A549 (cell line): ENCODE data around the gene NDC1. TPM values are rescaled to one million over a fixed set of nuclear protein-coding genes. Genes with fewer than 3 reads are reported as not detected.
"Not testable (repeated sequence)": the region's sequence is repeated elsewhere in the genome, so short reads cannot be mapped to it uniquely, and the experiment has no call there.

Experiments
- ATAC-seq, 2 experiments: fragments of 200-7000 bp in 1 of 2; fragments of >200 bp in 1 of 2; cut with Nextera tagmentation in 1 of 2; cut with Tn5 transposase in 1 of 2; 3 replicates each; pipeline versions ENCODE4 v1.8.0 to v1.9.1; 2018 to 2020; ENCODE audit warnings: mild to moderate bottlenecking in 1 of 2, moderate library complexity in 1 of 2
- CTCF ChIA-PET: fragments of 300-600 bp; sonication (Branson Sonifier 250); formaldehyde crosslinking; extraction: SDS; loops from one replicate; lab custom pipeline; 2021; ENCODE audit warnings: antibody characterized with exemption, inconsistent platforms; lab: Yijun Ruan, JAX
- POLR2A ChIA-PET: fragments of 350-600 bp; formaldehyde crosslinking; extraction: SDS; loops from one replicate; lab custom pipeline; 2021; ENCODE audit warnings: antibody characterized with exemption, inconsistent platforms; lab: Yijun Ruan, JAX
- DNase-seq, 2 experiments: peaks; one replicate each; pipeline versions ENCODE4 v3.0.0 to v3.0.0-alpha.2; 2011 to 2016; ENCODE audit warnings: low read depth in 1 of 2, low spot score in 1 of 2
- FAIRE-seq: peaks from 2 replicates; lab custom pipeline; 2011; peaks lifted over from hg19 to GRCh38; lab: Jason Lieb, UNC
- H3K27ac ChIP-seq, 2 experiments: fragments of >200 bp; sonication (Bioruptor Twin); formaldehyde crosslinking; 3 replicates each; pipeline ENCODE4 v1.5.1; 2016 to 2017
- H3K4me1 ChIP-seq: fragments of >200 bp; sonication (Bioruptor Twin); formaldehyde crosslinking; 3 replicates; pipeline ENCODE4 v1.6.1; 2016
- H3K4me2 ChIP-seq: fragments of >200 bp; sonication (Bioruptor Twin); formaldehyde crosslinking; 3 replicates; pipeline ENCODE4 v1.6.1; 2016
- H3K4me3 ChIP-seq: fragments of >200 bp; sonication (Bioruptor Twin); formaldehyde crosslinking; 3 replicates; pipeline ENCODE4 v1.5.1; 2016
- H3K9me3 ChIP-seq: fragments of >200 bp; sonication (Bioruptor Twin); formaldehyde crosslinking; 3 replicates; pipeline ENCODE4 v1.6.1; 2016
- CBX2 ChIP-seq: fragments of 200-600 bp; sonication (generic); IDR thresholded peaks from 2 replicates; pipeline ENCODE4 v1.6.1; 2016; ENCODE audit warnings: low read depth, mild to moderate bottlenecking, borderline replicate concordance
- CHD2 ChIP-seq: fragments of 150-350 bp; IDR thresholded peaks from 2 replicates; pipeline ENCODE4 v1.6.1; 2014; ENCODE audit warnings: low read length; ENCODE audit not compliant: partially characterized antibody
- CHD4 ChIP-seq: fragments of 200-600 bp; sonication (generic); IDR thresholded peaks from 2 replicates; pipeline ENCODE4 v1.6.1; 2016; ENCODE audit warnings: antibody characterized with exemption, mild to moderate bottlenecking, borderline replicate concordance
- EHF ChIP-seq: fragments of 250-450 bp; sonication (Bioruptor Pico); IDR thresholded peaks from 2 replicates; pipeline ENCODE4 v1.5.0; 2020; ENCODE audit warnings: mild to moderate bottlenecking
- EHMT2 ChIP-seq: fragments of 200-600 bp; sonication (generic); IDR thresholded peaks from 2 replicates; pipeline ENCODE4 v1.6.1; 2016; ENCODE audit warnings: antibody characterized with exemption, low read depth, mild to moderate bottlenecking, moderate library complexity
- FOSB ChIP-seq: fragments of 250-450 bp; sonication (Bioruptor Pico); IDR thresholded peaks from 2 replicates; pipeline ENCODE4 v1.5.0; 2020; ENCODE audit warnings: mild to moderate bottlenecking, moderate library complexity
- FOSL2 ChIP-seq, 2 experiments: fragments of 450-650 bp in 1 of 2; fragments of >200 bp in 1 of 2; sonication (Bioruptor Twin) in 1 of 2; formaldehyde crosslinking; IDR thresholded peaks; 2 replicates each; pipeline versions ENCODE4 v1.5.0 to v1.6.1; 2016 to 2020; ENCODE audit warnings: mild to moderate bottlenecking in 1 of 2, moderate library complexity in 1 of 2
- HOXB13 ChIP-seq: fragments of 250-450 bp; sonication (Bioruptor Pico); IDR thresholded peaks from 2 replicates; pipeline ENCODE4 v1.5.0; 2020; ENCODE audit warnings: low read depth, mild to moderate bottlenecking, moderate library complexity
- HOXB5 ChIP-seq: fragments of 250-450 bp; sonication (Bioruptor Pico); IDR thresholded peaks from 2 replicates; pipeline ENCODE4 v1.5.0; 2020; ENCODE audit warnings: mild to moderate bottlenecking, moderate library complexity
- JUN ChIP-seq, 2 experiments: fragments of >200 bp; sonication (Bioruptor Twin); formaldehyde crosslinking; IDR thresholded peaks; 2 replicates in 1 of 2; 3 replicates in 1 of 2; pipeline ENCODE4 v1.6.1; 2016 to 2017
- JUNB ChIP-seq: fragments of >200 bp; sonication (Bioruptor Twin); formaldehyde crosslinking; IDR thresholded peaks from 2 replicates; pipeline ENCODE4 v1.6.1; 2016
- MAZ ChIP-seq: fragments of 150-350 bp; IDR thresholded peaks from 2 replicates; pipeline ENCODE4 v1.6.1; 2014; ENCODE audit warnings: antibody characterized with exemption, low read depth, low read length, borderline replicate concordance
- NR3C1 ChIP-seq: fragments of >200 bp; sonication (Bioruptor Twin); formaldehyde crosslinking; IDR thresholded peaks from 3 replicates; pipeline ENCODE4 v1.6.1; 2017
- POLR2A ChIP-seq: IDR thresholded peaks from 2 replicates; pipeline ENCODE4 v1.6.1; 2012; ENCODE audit warnings: mild to moderate bottlenecking, low read length
- RAD21 ChIP-seq, 2 experiments: fragments of >200 bp in 1 of 2; sonication (Bioruptor Twin) in 1 of 2; formaldehyde crosslinking in 1 of 2; IDR thresholded peaks in 1 of 2; conservative IDR thresholded peaks in 1 of 2; 2 replicates in 1 of 2; 3 replicates in 1 of 2; pipeline ENCODE4 v1.6.1; 2012 to 2018; ENCODE audit warnings: inconsistent platforms in 1 of 2
- RARB ChIP-seq: fragments of 250-450 bp; sonication (Bioruptor Pico); IDR thresholded peaks from 2 replicates; pipeline ENCODE4 v1.8.0; 2021; ENCODE audit warnings: mild to moderate bottlenecking, moderate library complexity
- RFX5 ChIP-seq: fragments of 450-650 bp; IDR thresholded peaks from 2 replicates; pipeline ENCODE4 v1.7.1; 2014; ENCODE audit warnings: antibody characterized with exemption, mild to moderate bottlenecking, moderate library complexity
- SMC3 ChIP-seq: fragments of >200 bp; sonication (Bioruptor Twin); formaldehyde crosslinking; IDR thresholded peaks from 3 replicates; pipeline ENCODE4 v1.6.1; 2018; ENCODE audit warnings: inconsistent platforms
- SREBF2 ChIP-seq: fragments of 450-650 bp; IDR thresholded peaks from 2 replicates; pipeline ENCODE4 v1.6.1; 2014; ENCODE audit warnings: mild to moderate bottlenecking, moderate library complexity
- TFCP2L1 ChIP-seq: fragments of 250-450 bp; sonication (Bioruptor Pico); IDR thresholded peaks from 2 replicates; pipeline ENCODE4 v1.5.0; 2021; ENCODE audit warnings: mild to moderate bottlenecking
- ZC3H11A ChIP-seq: fragments of 450-650 bp; IDR thresholded peaks from 2 replicates; pipeline ENCODE4 v1.6.1; 2014; ENCODE audit warnings: antibody characterized with exemption, mild to moderate bottlenecking
- ZNF302 ChIP-seq: fragments of 250-450 bp; sonication (Bioruptor Pico); IDR thresholded peaks from 2 replicates; pipeline ENCODE4 v1.9.0; 2021; ENCODE audit warnings: inconsistent platforms, mild to moderate bottlenecking, moderate library complexity
- ZSCAN20 ChIP-seq: fragments of 250-450 bp; sonication (Bioruptor Pico); IDR thresholded peaks from 2 replicates; pipeline ENCODE4 v1.8.0; 2022; ENCODE audit warnings: mild to moderate bottlenecking, moderate library complexity
- WGBS: methylation state at CpG from one replicate; pipeline ENCODE4 v1.1.6; 2017; ENCODE audit errors: missing lambda C conversion rate; 5-methylcytosine and 5-hydroxymethylcytosine counted together
- polyA plus RNA-seq, 4 experiments: library from polyadenylated mRNA; depleted of rRNA in 3 of 4; stranded (reverse); fragments of >200 nt; fragmentation: RNase III in 1 of 4; extraction: RNeasy Plus Mini Kit Qiagen cat#74134 plus additional on column Dnase treatment in 1 of 4; gene quantifications; 2 replicates in 3 of 4; 3 replicates in 1 of 4; pipeline ENCODE4 v1.2.3, GENCODE V29; 2011 to 2017
- TF ChIP-seq, protein P1 (sequence below): IDR thresholded peaks from 2 replicates; pipeline ENCODE4 v1.6.1; 2012; ENCODE audit warnings: low read depth, borderline replicate concordance
- TF ChIP-seq, protein P2 (sequence below): fragments of >200 bp; sonication (Bioruptor Twin); formaldehyde crosslinking; IDR thresholded peaks from 2 replicates; pipeline ENCODE4 v1.6.1; 2016
- TF ChIP-seq, protein P3 (sequence below): fragments of >200 bp; sonication (Bioruptor Twin); formaldehyde crosslinking; IDR thresholded peaks from 3 replicates; pipeline ENCODE4 v1.5.1; 2016
- TF ChIP-seq, protein P4 (sequence below): fragments of 250-450 bp; sonication (Bioruptor Pico); IDR thresholded peaks from 2 replicates; pipeline ENCODE4 v1.5.0; 2021; ENCODE audit warnings: mild to moderate bottlenecking, moderate library complexity, borderline replicate concordance

Gene NDC1
- polyA plus RNA-seq, 2 of the 4 experiments (the other 2 are of a cell fraction): 26.4 to 49.5 TPM

DNA sequence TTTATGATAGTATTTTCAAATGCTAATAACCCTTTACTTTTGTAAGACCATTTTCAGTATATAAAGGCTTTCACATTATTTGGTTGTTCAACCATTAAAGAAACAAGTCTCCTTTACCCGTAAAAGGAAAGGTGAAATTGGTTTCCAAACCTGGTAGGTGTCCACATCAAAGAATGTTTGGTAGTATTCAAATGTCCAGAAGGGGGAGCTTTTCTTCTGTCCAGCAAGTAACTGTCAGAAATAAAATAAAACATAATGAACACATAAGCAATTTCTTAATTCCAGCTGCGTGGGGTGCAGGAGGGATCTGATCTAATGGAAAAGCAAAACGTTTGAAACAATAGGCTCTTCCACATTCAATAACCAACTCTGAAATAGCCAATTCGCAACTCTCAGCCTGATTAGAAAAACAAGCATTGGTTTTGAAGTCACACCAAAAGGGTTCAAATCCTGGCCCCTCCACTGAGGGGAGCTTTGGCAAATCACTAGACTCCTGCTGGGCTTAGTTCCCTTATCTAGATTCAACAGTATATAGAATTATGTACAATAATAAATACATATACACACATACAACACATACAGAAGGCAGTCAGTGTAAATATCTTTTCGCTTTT, 40.5 kb upstream of the NDC1 start:
- Histone ChIP-seq H3K9me3 (no peaks in the 10 kb centered on the region), H3K27ac (no peak overlapping the region), H3K4me2 (no peak overlapping the region), H3K4me3 (no peak overlapping the region), H3K4me1 (no peaks in the 10 kb centered on the region)
- no peak for FAIRE-seq
- POLR2A ChIA-PET: interaction anchor here (1.9 kb wide), 1 partner anchor 67 kb away, joined by 5 read pairs; the partner anchor contains the start of genes IFT25 and LRRC42
- no peak for TF ChIP-seq EHMT2
- no peak for TF ChIP-seq HOXB13 (CRISPR knock-in tag)
- TF ChIP-seq, protein P1, sequence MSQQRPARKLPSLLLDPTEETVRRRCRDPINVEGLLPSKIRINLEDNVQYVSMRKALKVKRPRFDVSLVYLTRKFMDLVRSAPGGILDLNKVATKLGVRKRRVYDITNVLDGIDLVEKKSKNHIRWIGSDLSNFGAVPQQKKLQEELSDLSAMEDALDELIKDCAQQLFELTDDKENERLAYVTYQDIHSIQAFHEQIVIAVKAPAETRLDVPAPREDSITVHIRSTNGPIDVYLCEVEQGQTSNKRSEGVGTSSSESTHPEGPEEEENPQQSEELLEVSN: no peak
- no peak for TF ChIP-seq TFCP2L1 (CRISPR knock-in tag)
- no peak for TF ChIP-seq JUNB
- no peak for TF ChIP-seq RFX5
- TF ChIP-seq, protein P2, sequence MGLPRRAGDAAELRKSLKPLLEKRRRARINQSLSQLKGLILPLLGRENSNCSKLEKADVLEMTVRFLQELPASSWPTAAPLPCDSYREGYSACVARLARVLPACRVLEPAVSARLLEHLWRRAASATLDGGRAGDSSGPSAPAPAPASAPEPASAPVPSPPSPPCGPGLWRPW: no peak
- no peak for TF ChIP-seq CHD2
- TF ChIP-seq ZNF302 (CRISPR knock-in tag): no peak
- TF ChIP-seq CBX2: no peak
- peak; percentile 55 to 59 for TF ChIP-seq RAD21 (conservative IDR thresholded peaks at IDR 0.05 in 1 of 2, IDR thresholded peaks at IDR 0.05 in 1 of 2)
- TF ChIP-seq ZC3H11A: no peak
- no peak for TF ChIP-seq ZSCAN20 (CRISPR knock-in tag)
- no peak for TF ChIP-seq FOSB (CRISPR knock-in tag)
- TF ChIP-seq EHF: no peak
- no peak for TF ChIP-seq NR3C1
- peak; percentile 60 for TF ChIP-seq SMC3
- TF ChIP-seq, protein P3, sequence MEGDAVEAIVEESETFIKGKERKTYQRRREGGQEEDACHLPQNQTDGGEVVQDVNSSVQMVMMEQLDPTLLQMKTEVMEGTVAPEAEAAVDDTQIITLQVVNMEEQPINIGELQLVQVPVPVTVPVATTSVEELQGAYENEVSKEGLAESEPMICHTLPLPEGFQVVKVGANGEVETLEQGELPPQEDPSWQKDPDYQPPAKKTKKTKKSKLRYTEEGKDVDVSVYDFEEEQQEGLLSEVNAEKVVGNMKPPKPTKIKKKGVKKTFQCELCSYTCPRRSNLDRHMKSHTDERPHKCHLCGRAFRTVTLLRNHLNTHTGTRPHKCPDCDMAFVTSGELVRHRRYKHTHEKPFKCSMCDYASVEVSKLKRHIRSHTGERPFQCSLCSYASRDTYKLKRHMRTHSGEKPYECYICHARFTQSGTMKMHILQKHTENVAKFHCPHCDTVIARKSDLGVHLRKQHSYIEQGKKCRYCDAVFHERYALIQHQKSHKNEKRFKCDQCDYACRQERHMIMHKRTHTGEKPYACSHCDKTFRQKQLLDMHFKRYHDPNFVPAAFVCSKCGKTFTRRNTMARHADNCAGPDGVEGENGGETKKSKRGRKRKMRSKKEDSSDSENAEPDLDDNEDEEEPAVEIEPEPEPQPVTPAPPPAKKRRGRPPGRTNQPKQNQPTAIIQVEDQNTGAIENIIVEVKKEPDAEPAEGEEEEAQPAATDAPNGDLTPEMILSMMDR: peak; percentile 72
- no peak for TF ChIP-seq HOXB5 (CRISPR knock-in tag)
- ATAC-seq: peak in 1 of 2 experiments; percentile 46; a peak in 1 of 6 replicates
- DNase-seq: peak; percentile 11 to 59
- WGBS: 44% methylated on average over 5 of the region's 5 CpGs
- CTCF ChIA-PET: interaction anchor here (0.6 to 4.2 kb wide), 25 partner anchors 8 to 529 kb away, joined by 3 to 39 read pairs (median 4); partner anchors contain the start of genes IFT25 and LRRC42

DNA sequence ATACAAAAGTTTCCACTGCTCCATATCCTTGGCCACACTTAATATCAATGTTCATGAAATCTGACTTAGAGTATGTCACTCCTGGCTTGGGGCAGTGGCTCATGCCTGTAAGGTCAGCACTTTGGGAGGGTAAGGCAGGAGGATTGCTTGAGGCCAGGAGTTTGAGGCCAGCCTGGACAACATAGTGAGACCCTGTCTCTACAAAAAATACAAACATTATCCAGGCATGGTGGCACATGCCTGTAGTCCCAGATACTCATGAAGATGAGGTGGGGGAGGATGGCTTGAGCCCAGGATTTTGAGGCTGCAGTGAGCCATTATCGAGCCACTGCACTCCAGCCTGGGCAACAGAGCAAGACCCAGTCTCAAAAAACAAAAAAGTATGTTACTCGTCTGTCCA, 37.1 kb upstream of the NDC1 start:
- ATAC-seq, DNase-seq, H3K27ac ChIP-seq, H3K9me3 ChIP-seq, H3K4me1 ChIP-seq, H3K4me2 ChIP-seq, H3K4me3 ChIP-seq, FAIRE-seq, POLR2A ChIA-PET: not testable (repeated sequence)
- 72% methylated on average over 2 of the region's 2 CpGs for WGBS
- CTCF ChIA-PET: interaction anchor here (1.2 to 4.9 kb wide), 3 partner anchors 73 to 935 kb away, joined by 3 to 20 read pairs (median 18); no protein-coding TSS in a partner anchor

DNA sequence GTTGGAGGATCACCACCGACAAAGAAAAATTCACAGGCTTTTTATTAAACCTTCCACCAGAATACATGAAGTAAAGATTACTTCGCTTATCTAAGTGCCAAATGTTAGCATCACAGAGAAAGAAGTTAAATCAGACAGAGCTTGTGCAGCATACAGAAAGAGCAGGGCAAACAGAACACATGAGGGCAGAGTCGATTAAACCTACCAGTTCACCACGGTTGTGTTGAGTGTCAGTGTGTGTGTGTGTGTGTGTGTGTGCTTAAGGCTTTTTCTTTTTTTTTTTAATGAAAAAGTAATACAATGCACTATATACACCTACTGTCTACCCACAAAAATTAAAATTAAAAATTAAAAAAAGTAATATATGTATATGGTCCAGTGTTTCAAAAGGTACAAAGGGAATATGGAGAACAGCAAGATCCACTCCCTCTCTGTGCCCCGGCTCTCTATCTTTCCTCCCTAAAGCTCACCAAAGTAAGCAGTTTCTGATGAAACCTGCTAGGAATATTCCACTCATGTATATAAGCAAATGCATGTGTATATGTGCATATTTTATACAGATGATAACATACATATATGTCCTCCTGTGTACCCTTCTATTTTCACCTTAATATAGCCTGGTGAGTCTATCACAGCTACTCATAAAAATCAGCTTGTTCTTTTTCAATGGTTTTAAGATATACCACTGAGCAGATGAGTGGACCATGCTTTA, 33.8 kb upstream of the NDC1 start:
- Histone ChIP-seq H3K4me3 (no peak overlapping the region), H3K4me1 (no peaks in the 10 kb centered on the region), H3K27ac (no peak overlapping the region), H3K9me3 (no peaks in the 10 kb centered on the region), H3K4me2 (no peak overlapping the region)
- 71% methylated on average over 5 of the region's 5 CpGs for WGBS
- FAIRE-seq: no peak
- DNase-seq: no peak
- ATAC-seq: no peak
- ChIA-PET CTCF (interaction anchor here (0.6 to 6.6 kb wide), 6 partner anchors 7 to 87 kb away, joined by 3 to 46 read pairs (median 15); no protein-coding TSS in a partner anchor), POLR2A (no interaction called here)
- TF ChIP-seq CBX2: no peak
- TF ChIP-seq SREBF2: no peak
- no peak for TF ChIP-seq CHD4
- no peak for TF ChIP-seq FOSB (CRISPR knock-in tag)
- TF ChIP-seq, protein P4, sequence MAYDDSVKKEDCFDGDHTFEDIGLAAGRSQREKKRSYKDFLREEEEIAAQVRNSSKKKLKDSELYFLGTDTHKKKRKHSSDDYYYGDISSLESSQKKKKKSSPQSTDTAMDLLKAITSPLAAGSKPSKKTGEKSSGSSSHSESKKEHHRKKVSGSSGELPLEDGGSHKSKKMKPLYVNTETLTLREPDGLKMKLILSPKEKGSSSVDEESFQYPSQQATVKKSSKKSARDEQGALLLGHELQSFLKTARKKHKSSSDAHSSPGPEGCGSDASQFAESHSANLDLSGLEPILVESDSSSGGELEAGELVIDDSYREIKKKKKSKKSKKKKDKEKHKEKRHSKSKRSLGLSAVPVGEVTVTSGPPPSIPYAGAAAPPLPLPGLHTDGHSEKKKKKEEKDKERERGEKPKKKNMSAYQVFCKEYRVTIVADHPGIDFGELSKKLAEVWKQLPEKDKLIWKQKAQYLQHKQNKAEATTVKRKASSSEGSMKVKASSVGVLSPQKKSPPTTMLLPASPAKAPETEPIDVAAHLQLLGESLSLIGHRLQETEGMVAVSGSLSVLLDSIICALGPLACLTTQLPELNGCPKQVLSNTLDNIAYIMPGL (CRISPR knock-in tag): no peak
- no peak for TF ChIP-seq MAZ
- no peak for TF ChIP-seq RARB
- no peak for TF ChIP-seq NR3C1
- TF ChIP-seq, protein P2: no peak
- TF ChIP-seq POLR2A: no peak
- no peak for TF ChIP-seq JUN (IDR thresholded peaks at IDR 0.05)
- no peak for TF ChIP-seq FOSL2 (IDR thresholded peaks at IDR 0.05)
- no peak for TF ChIP-seq FOSL2 (CRISPR knock-in tag; IDR thresholded peaks at IDR 0.05)
- TF ChIP-seq ZC3H11A: no peak
